ENCODE results near the gene SGSM1.

SGSM1 gene

GRCh38 chr22:24806663-24807001 is 621 bp downstream of the SGSM1 start:
- no peak for DNase-seq

- no peak for DNase-seq
Observed at GRCh38 chr22:24807284-24807950, 1.4 kb downstream of the SGSM1 start.

- DNase-seq = no peak
Observed at GRCh38 chr22:24809331-24809730, 3.3 kb downstream of the SGSM1 start.

- DNase-seq = no peak
Observed at GRCh38 chr22:24810043-24810749, 4.2 kb downstream of the SGSM1 start.

GRCh38 chr22:24812950-24813775 is 7.2 kb downstream of the SGSM1 start:
- no peak for DNase-seq

GRCh38 chr22:24813861-24814770 is 8.1 kb downstream of the SGSM1 start:
- no peak for DNase-seq

- no peak for DNase-seq
Observed at GRCh38 chr22:24816806-24817205, 10.8 kb downstream of the SGSM1 start.

GRCh38 chr22:24819487-24819886 is 13.5 kb downstream of the SGSM1 start:
- DNase-seq = no peak

GRCh38 chr22:24819911-24820461 is 14.0 kb downstream of the SGSM1 start:
- DNase-seq = no peak

GRCh38 chr22:24822471-24822870 is 16.5 kb downstream of the SGSM1 start:
- DNase-seq = peak; percentile 28

- no peak for DNase-seq
Observed at GRCh38 chr22:24823787-24824186, 17.8 kb downstream of the SGSM1 start.

- DNase-seq = no peak
Observed at GRCh38 chr22:24824250-24824649, 18.2 kb downstream of the SGSM1 start.

- no peak for DNase-seq
Observed at GRCh38 chr22:24824915-24825314, 18.9 kb downstream of the SGSM1 start.

- DNase-seq = no peak
Observed at GRCh38 chr22:24826710-24827285, 20.8 kb downstream of the SGSM1 start.

- peak; percentile 60 for DNase-seq
Observed at GRCh38 chr22:24827296-24827695, 21.3 kb downstream of the SGSM1 start.

- no peak for DNase-seq
Observed at GRCh38 chr22:24830205-24830979, 24.4 kb downstream of the SGSM1 start.

- DNase-seq = no peak
Observed at GRCh38 chr22:24831687-24832086, 25.7 kb downstream of the SGSM1 start.

- no peak for DNase-seq
Observed at GRCh38 chr22:24833881-24834495, 28.0 kb downstream of the SGSM1 start.

- no peak for DNase-seq
Observed at GRCh38 chr22:24834845-24835570, 29.0 kb downstream of the SGSM1 start.

- DNase-seq = no peak
Observed at GRCh38 chr22:24836282-24836681, 30.3 kb downstream of the SGSM1 start.
